ENCODE results near the gene KIFC1.

The KIFC1 gene

GRCh38 chr6:33441457-33441856, 49.8 kb downstream of the KIFC1 start:
- no peak for DNase-seq (ENCODE audit: low read depth)

- DNase-seq (ENCODE audit: low read depth) = no peak
Observed at GRCh38 chr6:33442283-33442682, 50.7 kb downstream of the KIFC1 start.

GRCh38 chr6:33443025-33443424, 51.4 kb downstream of the KIFC1 start:
- DNase-seq (ENCODE audit: low read depth) = no peak

GRCh38 chr6:33443619-33444504, 52.2 kb downstream of the KIFC1 start:
- DNase-seq (ENCODE audit: low read depth) = no peak

- DNase-seq (ENCODE audit: low read depth) = no peak
Observed at GRCh38 chr6:33445119-33445603, 53.5 kb downstream of the KIFC1 start.

- DNase-seq (ENCODE audit: low read depth) = no peak
Observed at GRCh38 chr6:33446356-33446755, 54.7 kb downstream of the KIFC1 start.

GRCh38 chr6:33450434-33450833, 58.8 kb downstream of the KIFC1 start:
- DNase-seq (ENCODE audit: low read depth) = no peak

GRCh38 chr6:33451606-33452005, 60.0 kb downstream of the KIFC1 start:
- no peak for DNase-seq (ENCODE audit: low read depth)

- no peak for DNase-seq (ENCODE audit: low read depth)
Observed at GRCh38 chr6:33452496-33452895, 60.9 kb downstream of the KIFC1 start.

GRCh38 chr6:33453393-33454008, 61.9 kb downstream of the KIFC1 start:
- DNase-seq (ENCODE audit: low read depth) = no peak

GRCh38 chr6:33454009-33454946, 62.7 kb downstream of the KIFC1 start, which contains the start of gene ZBTB9:
Gene ZBTB9 (plus strand): TSS chr6:33454576. CDS start chr6:33455101, 525 bp downstream.
- peak; percentile 84 for DNase-seq (ENCODE audit: low read depth)

GRCh38 chr6:33455051-33455450, 63.4 kb downstream of the KIFC1 start:
- DNase-seq (ENCODE audit: low read depth) = no peak

- DNase-seq (ENCODE audit: low read depth) = no peak
Observed at GRCh38 chr6:33456156-33456555, 64.5 kb downstream of the KIFC1 start.

GRCh38 chr6:33458676-33459075, 67.1 kb downstream of the KIFC1 start:
- DNase-seq (ENCODE audit: low read depth) = no peak

- no peak for DNase-seq (ENCODE audit: low read depth)
Observed at GRCh38 chr6:33459226-33459625, 67.6 kb downstream of the KIFC1 start.
